GM18498 (cell line): ENCODE data around the gene CTLA4.
A peak's percentile ranks its signal among the peaks of the same experiment; 100 is the strongest.

Experiments used
- ATAC-seq: cut with Tn5 transposase; IDR thresholded peaks from one replicate; pipeline ENCODE4 v1.9.1; 2021; ENCODE audit warnings: mild to moderate bottlenecking, moderate library complexity; ENCODE audit not compliant: unreplicated experiment

The CTLA4 gene

DNA sequence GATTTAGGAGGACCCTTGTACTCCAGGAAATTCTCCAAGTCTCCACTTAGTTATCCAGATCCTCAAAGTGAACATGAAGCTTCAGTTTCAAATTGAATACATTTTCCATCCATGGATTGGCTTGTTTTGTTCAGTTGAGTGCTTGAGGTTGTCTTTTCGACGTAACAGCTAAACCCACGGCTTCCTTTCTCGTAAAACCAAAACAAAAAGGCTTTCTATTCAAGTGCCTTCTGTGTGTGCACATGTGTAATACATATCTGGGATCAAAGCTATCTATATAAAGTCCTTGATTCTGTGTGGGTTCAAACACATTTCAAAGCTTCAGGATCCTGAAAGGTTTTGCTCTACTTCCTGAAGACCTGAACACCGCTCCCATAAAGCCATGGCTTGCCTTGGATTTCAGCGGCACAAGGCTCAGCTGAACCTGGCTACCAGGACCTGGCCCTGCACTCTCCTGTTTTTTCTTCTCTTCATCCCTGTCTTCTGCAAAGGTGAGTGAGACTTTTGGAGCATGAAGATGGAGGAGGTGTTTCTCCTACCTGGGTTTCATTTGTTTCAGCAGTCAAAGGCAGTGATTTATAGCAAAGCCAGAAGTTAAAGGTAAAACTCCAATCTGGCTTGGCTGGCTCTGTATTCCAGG lies at the start of gene CTLA4:
TSS of gene CTLA4 (plus strand) at position 211 of the 640 bp plus-strand sequence. CDS start at position 383, 172 bp downstream.
- ATAC-seq: no peak

DNA sequence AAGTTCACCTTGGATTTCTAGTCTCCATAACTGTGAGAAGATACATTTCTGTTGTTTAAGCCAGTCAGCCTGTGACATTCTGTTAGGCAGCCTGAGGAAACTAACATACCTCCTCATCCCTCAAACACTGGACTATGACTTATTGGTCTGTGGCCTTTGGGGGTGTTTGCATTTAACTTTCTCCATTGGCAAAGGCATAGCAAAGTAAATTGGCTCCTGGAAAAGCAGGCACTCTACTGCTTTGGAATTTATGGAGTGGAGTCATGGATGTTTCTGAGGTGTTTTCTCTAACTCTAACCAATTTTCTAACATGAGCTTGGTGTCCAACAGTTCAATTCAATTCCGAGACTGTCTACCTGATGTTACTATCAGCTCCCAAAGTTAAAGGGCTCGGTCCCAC lies 48.9 kb upstream of the CTLA4 start:
- no peak for ATAC-seq

DNA sequence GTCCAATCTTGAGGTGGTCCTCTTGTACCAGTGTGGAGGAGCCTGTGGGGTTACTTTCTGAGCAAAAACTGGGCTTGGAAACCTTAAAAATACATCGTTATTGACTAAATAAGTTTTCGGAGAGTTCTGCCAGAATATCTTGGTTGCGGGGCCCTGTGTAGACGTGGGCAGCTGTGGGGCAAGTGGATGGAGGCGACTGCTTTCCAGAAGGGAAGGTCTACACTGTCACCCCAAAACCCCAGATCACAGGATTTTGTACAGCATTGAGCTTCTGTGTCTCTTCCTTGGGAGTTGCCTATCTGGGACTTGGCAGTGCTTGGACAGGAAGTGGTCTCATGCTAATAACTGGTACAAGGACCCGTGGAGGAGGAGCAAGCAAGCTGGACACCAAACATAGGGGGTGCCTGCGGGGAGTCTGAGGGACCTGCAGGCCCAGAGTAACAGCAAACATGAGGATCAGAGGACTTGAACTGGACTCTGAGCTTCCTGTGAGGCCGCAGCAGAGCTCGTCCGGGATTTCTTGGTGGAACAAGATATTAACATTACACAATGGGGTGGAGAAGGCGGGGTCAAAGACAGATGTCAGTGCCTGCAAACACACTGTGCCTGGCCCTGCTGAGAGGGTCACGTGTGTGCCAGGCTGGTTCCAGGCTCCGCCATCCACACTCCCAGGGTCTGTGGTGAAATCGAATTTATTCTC lies 48.0 kb upstream of the CTLA4 start:
- no peak for ATAC-seq

DNA sequence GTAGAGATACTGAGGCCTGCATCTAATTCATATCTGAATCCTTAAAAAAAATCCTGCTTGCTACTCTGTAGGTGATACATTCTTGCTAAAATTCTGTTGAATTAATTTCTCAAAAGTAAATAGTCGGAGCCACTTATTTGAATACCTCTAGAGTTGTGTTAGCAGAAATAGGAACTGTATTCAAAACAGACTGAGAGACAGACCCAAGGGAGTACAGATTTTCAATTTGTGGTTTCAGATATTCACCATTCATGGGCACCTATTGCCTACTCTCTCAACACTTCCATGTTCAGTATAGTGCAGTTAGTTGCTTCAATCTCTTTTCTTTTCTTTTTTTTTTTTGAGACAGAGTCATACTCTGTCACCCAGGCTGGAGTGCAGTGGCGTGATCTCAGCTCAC lies 46.6 kb upstream of the CTLA4 start:
- ATAC-seq: peak; percentile 97

DNA sequence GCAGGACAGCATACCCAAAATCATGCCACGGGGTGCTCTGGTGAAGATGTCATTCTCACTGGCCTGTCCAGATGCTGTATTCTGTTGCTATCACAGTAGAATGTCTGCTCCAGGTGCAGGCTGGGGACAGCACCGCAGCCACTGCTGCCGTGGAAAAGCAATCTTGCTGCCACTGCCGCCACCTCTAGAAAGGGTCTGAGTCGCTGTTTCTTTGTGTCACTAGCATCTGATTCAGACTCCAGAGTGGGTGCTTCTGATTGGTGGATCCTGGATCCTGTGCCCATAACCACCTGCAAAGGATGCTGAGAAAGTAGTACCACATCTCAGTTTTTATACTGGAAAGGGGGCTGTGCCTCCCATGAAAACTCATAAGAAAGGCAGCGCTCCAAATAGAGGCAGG lies 45.3 kb upstream of the CTLA4 start:
- ATAC-seq: no peak

DNA sequence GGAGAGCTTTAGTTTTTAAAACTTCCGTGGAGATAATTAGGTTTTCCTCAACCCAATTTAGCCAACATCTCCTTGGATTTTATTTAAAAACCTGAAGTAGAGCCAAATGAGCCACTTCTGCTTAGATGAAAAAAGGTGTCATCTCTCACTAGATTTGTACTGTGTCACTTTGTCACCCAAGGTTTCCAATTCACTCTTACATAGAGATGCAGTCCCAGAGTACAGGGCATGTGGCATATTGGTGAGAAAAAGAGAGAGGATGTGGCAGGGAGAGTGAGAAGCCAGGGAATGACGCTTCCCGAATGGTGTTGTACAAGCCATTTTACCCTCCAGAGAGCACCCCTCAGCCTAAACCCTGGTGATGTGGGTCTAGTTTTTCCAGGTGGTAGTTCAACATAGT lies 44.4 kb upstream of the CTLA4 start:
- no peak for ATAC-seq

DNA sequence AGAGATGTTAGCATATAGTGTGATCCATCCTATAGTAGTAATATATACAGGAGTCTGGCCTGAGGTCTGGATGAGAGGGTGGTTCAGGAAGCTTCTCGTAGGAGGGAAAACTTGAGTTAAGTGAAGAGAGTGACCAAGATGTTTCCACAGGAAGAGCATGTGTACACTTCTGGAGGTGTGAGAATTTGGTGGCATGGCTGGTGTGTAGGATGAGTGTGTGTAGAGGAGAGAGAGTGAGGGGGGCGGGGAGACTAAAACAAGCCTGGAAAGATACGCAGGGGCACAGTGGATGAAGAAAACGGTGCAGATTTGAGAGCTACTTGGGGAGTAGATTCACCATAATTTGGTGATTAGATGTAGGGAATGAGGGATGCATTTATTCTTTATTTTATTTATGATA lies 43.5 kb upstream of the CTLA4 start:
- no peak for ATAC-seq

DNA sequence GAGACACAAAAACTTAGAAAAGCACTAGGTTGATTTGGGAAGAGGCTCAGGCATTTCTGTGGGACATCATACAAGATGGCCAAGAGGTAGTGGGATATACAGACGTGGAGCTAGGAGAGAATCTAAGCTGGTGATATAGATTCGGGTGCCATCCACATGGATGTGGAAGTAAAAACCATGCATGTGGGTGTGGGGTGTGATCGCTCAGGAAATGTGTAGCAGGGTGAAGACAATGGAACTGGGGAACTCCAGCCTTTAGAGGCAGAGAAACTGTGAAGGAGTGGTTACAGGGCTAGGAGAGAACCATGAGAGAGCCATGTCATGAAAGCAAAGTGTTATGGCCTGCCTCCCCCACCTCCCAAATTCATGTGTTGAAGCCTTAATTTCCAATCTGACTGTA lies 43.0 kb upstream of the CTLA4 start:
- no peak for ATAC-seq

DNA sequence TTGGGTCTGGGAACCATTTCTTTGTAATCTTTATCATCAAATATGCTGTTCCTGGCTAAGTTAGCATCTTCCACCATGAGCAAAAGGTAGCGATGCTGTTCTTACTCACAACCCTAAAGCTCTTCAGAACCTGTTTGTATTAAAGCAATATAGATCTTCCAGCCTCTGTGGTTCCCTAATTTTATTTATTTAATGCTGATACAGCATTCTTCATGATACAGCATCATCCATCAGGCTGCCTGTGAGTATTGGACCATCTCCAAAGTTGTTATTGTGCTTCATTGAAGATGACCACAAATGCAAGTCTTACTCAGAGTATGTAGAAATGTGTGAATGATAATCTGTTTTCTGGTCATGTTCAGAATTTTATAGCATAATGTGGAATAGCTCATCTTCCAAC lies 40.9 kb upstream of the CTLA4 start:
- ATAC-seq: no peak

DNA sequence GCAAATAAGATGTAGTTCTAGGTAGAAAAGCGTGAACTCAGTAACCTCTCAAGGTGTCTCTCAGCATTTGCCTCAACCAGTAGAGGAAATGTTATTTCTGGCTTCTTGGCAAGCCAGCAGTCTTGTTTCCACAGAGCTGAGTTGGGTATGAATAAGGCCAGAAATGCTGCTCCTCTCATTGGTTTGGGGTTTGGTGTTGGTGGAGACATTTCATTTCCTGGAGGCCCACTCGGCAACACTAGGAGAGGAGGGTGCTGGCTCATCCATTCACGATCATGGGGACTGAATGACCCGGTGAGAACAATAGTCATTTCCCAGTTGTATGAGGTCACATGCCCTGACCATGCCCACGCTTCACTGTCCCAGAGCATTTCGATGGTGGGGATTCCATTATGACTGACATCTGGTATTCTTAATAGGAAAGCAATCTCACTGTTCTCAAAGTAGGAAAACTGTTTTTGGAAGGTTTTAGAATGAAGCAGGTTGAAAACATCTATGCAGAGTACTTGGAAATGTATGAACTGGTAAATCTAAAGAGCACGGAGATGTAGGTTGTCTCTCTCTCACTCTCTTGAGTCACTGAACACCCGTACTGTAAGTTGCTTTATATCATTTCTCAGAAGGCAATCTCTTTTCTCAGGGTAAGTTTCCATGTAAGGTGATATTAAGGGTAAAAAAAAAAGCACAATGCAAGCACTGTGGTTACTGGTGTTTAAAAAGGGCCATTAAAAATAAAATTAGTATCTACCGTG lies 37.1 kb upstream of the CTLA4 start:
- no peak for ATAC-seq

DNA sequence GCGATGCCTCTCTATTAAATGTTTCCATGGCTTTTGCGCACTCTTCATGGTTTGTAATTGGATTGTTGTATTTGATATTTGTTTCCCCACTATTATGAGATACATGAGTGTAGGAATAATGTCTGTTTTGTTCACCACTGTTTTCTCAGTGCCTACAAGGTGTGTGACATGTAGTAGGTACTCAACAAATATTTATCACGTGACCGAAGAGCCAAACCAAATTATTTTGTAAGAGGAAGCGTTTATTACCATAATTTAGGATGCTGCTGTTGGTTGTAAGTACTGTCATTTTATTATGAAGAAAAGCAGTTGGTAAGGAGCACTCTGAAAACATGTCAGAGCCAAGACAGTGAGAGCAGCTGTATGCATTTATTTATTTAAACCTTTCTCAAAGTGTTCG lies 32.2 kb upstream of the CTLA4 start:
- ATAC-seq: no peak

DNA sequence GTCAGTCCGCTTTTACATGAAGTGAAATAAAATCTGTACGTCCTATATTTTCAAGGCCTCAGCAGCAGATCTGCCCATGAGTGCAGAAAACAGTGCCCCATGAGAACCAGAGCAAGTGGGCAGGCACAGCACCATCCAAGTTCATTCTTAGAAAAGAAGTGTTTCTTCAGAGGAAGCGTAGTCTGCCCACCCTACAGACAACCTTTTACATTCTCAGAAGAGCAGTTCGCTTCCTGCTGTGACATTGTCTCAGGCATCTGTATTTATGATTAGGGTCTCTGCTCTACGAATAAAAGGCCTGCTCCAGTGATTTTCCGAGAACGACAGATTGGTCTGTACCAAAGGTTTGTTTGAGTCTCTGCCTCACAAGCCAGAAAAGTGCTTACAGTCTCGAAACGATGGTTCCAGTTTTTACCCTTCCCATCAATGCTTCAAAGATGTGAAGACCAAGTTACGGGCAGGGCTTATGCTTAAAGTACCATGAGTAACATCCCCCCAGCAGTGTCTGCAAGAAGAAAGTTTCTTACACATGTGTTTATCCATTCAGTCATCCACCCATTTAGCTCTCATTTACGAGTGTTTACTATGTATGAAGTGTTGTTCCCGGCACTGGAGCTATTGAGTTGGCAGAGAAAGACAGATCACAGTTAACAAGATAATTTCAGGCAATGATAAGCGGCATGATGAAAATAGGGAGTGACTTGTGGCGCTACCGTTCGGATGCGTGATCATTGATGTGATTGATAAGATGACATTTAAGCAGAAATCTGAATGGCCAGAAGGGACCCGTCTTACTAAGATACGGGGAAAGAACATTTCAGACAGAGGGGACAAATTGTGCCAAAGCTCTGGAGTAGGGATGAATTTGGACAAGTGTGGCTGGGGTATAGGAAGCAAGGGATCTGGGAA lies 31.4 kb upstream of the CTLA4 start:
- no peak for ATAC-seq

DNA sequence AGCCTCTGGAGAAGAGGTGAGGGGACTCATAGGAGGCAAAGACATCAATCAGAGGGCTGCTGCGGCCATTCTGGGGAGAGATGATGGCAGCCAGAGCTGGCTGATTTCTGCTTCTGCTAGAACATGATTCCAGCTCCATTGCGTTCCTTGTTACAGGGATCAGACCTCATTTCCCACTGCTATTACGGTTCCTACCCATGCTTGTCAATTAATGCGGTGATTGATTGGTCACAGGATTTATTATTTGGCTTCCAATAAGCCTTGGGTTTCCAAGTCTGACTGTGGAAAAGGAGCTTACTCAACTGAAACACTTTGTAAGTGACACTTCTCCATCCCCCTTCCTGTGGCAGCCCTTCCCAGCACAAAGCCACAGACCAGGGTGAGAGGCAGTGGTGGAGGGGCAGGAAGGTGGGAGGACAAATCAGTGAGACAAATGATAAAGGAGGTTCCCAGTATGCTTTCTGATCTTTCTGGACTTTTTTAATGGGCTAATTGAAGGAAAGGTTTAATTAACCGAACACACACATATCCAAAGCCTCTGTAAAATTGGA lies 26.8 kb upstream of the CTLA4 start:
- no peak for ATAC-seq

DNA sequence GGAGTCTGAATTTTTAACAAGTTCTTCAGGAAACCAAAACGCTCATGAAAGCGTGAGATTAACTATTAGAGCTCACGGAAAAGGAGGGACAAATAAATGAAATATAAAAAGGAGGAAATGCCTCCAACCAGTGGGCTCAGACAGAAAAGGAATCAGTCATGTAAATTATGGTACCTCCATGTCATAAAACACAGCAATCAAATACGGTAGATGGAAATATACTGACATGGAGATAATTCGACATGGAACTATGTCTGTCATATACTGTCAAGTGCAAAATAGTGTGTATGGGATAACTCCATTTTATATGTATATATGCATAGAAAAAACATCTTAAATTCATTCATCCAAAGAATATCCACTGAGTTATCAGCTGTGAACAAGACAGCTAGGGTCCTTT lies 25.9 kb upstream of the CTLA4 start:
- ATAC-seq: no peak

DNA sequence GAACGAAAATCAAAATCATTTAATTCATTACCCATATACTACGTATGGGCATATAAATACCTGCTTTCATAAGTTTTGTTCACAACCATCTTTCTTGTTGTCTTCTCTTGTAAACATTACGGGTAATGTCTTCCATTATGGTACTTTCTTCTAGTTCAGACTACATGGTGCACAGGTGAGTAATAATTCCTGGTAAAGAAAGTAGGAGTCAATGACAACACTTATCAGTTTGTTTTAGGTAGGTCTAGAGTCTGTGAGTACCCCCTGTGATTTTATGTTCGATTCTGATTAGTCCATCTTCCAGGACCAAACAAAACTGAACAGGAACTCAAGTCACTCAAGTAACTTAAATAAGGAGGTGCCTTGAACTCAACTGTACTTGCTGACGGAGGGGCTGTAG lies 25.2 kb upstream of the CTLA4 start:
- ATAC-seq: no peak

DNA sequence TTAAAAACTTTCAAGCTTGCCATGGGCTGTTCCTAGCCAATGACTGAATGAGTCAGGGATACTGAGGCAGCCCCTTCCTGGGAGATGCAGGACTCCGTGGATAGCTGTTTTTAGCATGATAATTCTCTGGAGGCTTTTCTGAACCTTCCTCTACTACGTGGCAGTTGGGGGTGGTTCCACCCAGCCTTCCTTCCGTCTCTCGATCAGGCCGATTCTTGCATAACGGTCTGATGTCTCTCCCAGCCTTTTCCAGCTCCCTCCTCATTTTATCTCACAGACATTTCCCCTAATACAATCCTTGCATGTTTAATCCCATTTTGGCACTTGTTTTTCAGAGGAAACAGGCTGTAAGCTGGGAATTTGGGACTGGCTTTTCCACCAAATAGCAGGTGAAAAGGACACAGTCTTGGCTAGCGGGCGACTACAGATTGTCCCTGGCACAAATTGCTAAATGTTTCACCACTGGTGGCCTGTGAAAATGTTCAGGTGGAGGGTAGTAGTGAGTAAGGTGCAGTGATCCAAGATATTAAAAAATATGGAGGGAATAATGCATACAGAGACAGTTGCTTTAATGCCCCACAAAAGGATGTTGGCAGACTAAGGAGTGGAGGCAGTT lies 21.0 kb upstream of the CTLA4 start:
- ATAC-seq: no peak

DNA sequence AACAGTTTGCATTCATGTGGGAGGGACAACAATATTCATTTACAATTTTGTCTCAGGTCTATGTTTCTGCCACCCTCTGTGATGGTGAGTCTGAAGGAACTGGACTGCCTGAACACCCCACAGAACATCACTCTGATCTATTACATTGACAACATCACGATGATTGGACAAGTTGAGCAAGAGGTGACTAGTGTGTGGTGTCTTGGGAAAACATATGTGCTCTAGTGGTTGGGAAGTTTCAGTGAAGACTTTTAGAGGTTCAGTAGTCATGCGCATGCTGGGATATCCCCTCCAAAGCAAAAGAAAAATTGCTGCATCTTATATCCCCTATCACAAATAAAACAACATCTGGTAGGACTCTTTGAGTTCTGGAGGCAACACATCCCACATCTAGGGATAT lies 18.6 kb upstream of the CTLA4 start:
- ATAC-seq: no peak

DNA sequence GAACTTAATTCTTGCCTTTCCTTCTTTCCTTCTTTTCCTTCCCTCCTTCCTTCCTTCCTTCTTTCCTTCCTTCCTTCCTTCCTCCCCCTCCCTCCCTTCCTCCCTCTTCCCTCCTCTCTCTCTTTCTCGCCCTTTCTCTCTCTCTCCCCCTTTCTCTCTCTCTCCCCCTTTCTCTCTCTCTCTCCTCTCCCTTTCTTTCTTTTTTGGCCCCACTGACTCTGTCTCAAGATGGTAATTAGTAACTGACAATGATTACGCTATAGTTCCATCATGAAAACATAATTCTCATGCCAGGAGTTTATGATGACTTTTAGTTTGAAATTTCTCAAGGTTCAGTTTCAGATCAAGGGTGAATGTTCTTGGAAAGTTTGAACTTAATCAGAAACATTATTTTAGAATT lies 14.8 kb upstream of the CTLA4 start:
- no peak for ATAC-seq

DNA sequence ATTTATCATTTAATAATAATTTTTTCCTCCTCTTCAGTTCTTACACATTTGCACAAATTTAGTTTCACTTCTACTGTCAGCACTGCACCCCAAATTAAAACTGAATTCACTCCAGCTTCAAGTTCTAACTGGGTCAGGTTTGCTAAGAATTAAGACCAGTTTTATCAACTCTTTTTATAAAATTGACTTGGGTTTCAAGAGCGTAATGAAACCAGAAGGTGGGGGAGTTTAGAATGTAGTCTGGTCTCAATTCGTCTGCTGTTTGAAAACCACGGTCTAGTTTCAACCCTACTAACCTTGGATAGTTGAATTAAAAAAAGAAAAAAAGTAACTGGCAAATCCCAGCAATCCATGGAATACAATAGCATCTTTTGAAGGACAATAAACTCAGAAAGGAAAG lies 14.3 kb upstream of the CTLA4 start:
- ATAC-seq: no peak

DNA sequence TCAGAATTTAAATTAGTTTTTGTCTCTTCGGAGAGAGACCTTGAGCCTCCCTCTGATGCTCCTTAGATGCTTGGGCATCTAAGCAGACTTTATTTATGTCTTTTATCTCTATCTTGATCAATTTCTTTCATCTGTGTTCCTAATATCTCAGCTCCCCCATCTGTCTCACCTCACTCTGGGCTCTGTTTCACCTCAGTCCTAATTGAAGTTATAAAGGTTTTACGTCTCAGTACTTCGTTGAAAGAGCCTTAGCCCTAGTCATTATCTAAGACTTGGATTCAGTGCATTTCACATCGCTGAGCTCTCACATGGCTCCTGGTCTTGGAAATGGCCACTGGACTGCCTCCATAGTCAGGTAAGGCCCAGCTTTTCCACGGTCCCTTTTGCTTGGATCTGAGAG lies 13.8 kb upstream of the CTLA4 start:
- ATAC-seq: no peak
